Upper lobe of left lung (tissue), 6 donors: Measurements from ENCODE around the gene CCDC12. TPM values are rescaled to one million over a fixed set of nuclear protein-coding genes. Genes with fewer than 3 reads are reported as not detected.

Experiments used
- ATAC-seq, 2 donors: fragments of 200-7000 bp; cut with Tn5 transposase; one replicate each; pipeline ENCODE4 v1.9.1; 2022; ENCODE audit warnings: mild to moderate bottlenecking in 2 of 2, moderate library complexity in 2 of 2; ENCODE audit not compliant: low FRiP score in 2 of 2
- DNase-seq, 2 donors: peaks; one replicate each; pipeline ENCODE4 v3.0.0-alpha.2; 2019 to 2020
- H3K27ac ChIP-seq, 4 donors: fragments of 200-600 bp; sonication (generic); one replicate each; pipeline ENCODE4 v1.5.1; 2016 to 2019
- H3K27me3 ChIP-seq, 4 donors: fragments of 200-600 bp; sonication (generic); one replicate each; pipeline ENCODE4 v1.5.1; 2017 to 2019
- H3K36me3 ChIP-seq, 4 donors: fragments of 200-600 bp; sonication (generic); one replicate each; pipeline ENCODE4 v1.5.1; 2016 to 2019
- H3K4me1 ChIP-seq, 4 donors: fragments of 200-600 bp; sonication (generic); one replicate each; pipeline ENCODE4 v1.5.1; 2018 to 2019
- H3K4me3 ChIP-seq, 4 donors: fragments of 200-600 bp; sonication (generic); one replicate each; pipeline ENCODE4 v1.5.1; 2017 to 2019; ENCODE audit warnings: mild to moderate bottlenecking in 2 of 4, moderate library complexity in 1 of 4
- H3K9me3 ChIP-seq, 4 donors: fragments of 200-600 bp; sonication (generic); one replicate each; pipeline ENCODE4 v1.5.1; 2018 to 2019
- CTCF ChIP-seq, 6 experiments: fragments of 450-650 bp in 4 of 6; fragments of 200-600 bp in 2 of 6; sonication (generic) in 2 of 6; IDR thresholded peaks; one replicate each; pipeline ENCODE4 v1.5.1; 2016 to 2019; ENCODE audit warnings: antibody characterized with exemption in 6 of 6
- EP300 ChIP-seq, 4 donors: sonication (generic); formaldehyde crosslinking; IDR thresholded peaks; one replicate each; pipeline ENCODE4 v1.5.1; 2017; ENCODE audit warnings: antibody characterized with exemption in 4 of 4, control low read depth in 2 of 4
- POLR2A ChIP-seq, 4 donors: fragments of 450-650 bp; IDR thresholded peaks; one replicate each; pipeline ENCODE4 v1.5.1; 2016 to 2017; ENCODE audit warnings: antibody characterized with exemption in 4 of 4, mild to moderate bottlenecking in 2 of 4
- POLR2AphosphoS5 ChIP-seq, 2 donors: sonication (generic); formaldehyde crosslinking; IDR thresholded peaks; one replicate each; pipeline ENCODE4 v1.5.1; 2017; ENCODE audit warnings: antibody characterized with exemption in 2 of 2
- WGBS, 2 donors: methylation state at CpG; one replicate each; pipeline ENCODE4 v1.1.5; 2017 to 2018; 5-methylcytosine and 5-hydroxymethylcytosine counted together
- total RNA-seq, 6 donors: library from RNA; depleted of rRNA in 4 of 6; stranded (reverse); fragments of >200 nt in 4 of 6; gene quantifications; one replicate each; pipeline versions ENCODE4 v1.1.0 to v1.2.1, GENCODE V29; 2016 to 2021
- donor health status: DM: no; HTN: no; CAD: no; lungs with moderate emphysema.
- donor health status: DM: no; HTN: yes; CAD: no; lungs with severe emphysema.

The CCDC12 gene
- total RNA-seq, 6 donors from 2014 or later: 42.3 to 93.2 (median 69.8) TPM

GRCh38 chr3:46958467-46959160, 17.9 kb downstream of the CCDC12 start:
- TF ChIP-seq POLR2A (IDR thresholded peaks at IDR 0.05): no peak
- WGBS, 2 donors: 82 to 88% methylated on average over 6 to 9 of the region's 9 CpGs
- peaks cover 78 to 88% (median 82%) of the 10 kb centered on the region in 4 donors for H3K4me1 ChIP-seq
- H3K27ac ChIP-seq: peak overlapping the region; percentile 29 to 82 (median 74)
- no peak for ATAC-seq
- H3K27me3 ChIP-seq: no peaks in the 10 kb centered on the region
- H3K36me3 ChIP-seq: no peaks in the 10 kb centered on the region
- DNase-seq: no peak
- no peak overlapping the region for H3K4me3 ChIP-seq
- H3K9me3 ChIP-seq: no peaks in the 10 kb centered on the region

GRCh38 chr3:46957092-46957820, 19.3 kb downstream of the CCDC12 start:
- Histone ChIP-seq H3K9me3 (no peaks in the 10 kb centered on the region), H3K36me3 (no peaks in the 10 kb centered on the region), H3K4me1 (peaks cover 85 to 90% (median 87%) of the 10 kb centered on the region in 4 donors), H3K4me3 (no peak overlapping the region), H3K27ac (peak overlapping the region in 2 of 4 donors; percentile 34 to 49), H3K27me3 (no peaks in the 10 kb centered on the region)
- DNase-seq: no peak
- 63 to 80% methylated on average over 11 of the region's 11 CpGs for WGBS, 2 donors
- ATAC-seq: no peak
- TF ChIP-seq POLR2A (IDR thresholded peaks at IDR 0.05) (no peak), EP300 (IDR thresholded peaks at IDR 0.05) (no peak), CTCF (IDR thresholded peaks at IDR 0.05) (no peak), POLR2AphosphoS5 (IDR thresholded peaks at IDR 0.05) (no peak)

GRCh38 chr3:46955801-46956259, 20.7 kb downstream of the CCDC12 start:
- 62 to 68% methylated on average over 3 of the region's 3 CpGs for WGBS, 2 donors
- Histone ChIP-seq H3K4me1 (peaks cover 79 to 85% (median 84%) of the 10 kb centered on the region in 4 donors), H3K9me3 (no peaks in the 10 kb centered on the region), H3K4me3 (no peak overlapping the region), H3K36me3 (no peaks in the 10 kb centered on the region), H3K27me3 (no peaks in the 10 kb centered on the region), H3K27ac (peak overlapping the region in 3 of 4 donors; percentile 41 to 64 (median 49))
- TF ChIP-seq POLR2AphosphoS5 (IDR thresholded peaks at IDR 0.05) (no peak), EP300 (IDR thresholded peaks at IDR 0.05) (no peak), CTCF (IDR thresholded peaks at IDR 0.05) (no peak), POLR2A (IDR thresholded peaks at IDR 0.05) (no peak)
- ATAC-seq (no peak), DNase-seq (no peak)

GRCh38 chr3:46955157-46955556, 21.4 kb downstream of the CCDC12 start:
- Histone ChIP-seq H3K36me3 (no peaks in the 10 kb centered on the region), H3K27me3 (no peaks in the 10 kb centered on the region), H3K4me3 (no peak overlapping the region), H3K9me3 (no peaks in the 10 kb centered on the region), H3K4me1 (peaks cover 79 to 84% (median 83%) of the 10 kb centered on the region in 4 donors), H3K27ac (peak overlapping the region; percentile 24 to 64 (median 45))
- DNase-seq: no peak
- 78 to 85% methylated on average over 5 of the region's 5 CpGs for WGBS, 2 donors
- ATAC-seq: no peak
- TF ChIP-seq POLR2A (IDR thresholded peaks at IDR 0.05): no peak
- no peak for TF ChIP-seq POLR2AphosphoS5 (IDR thresholded peaks at IDR 0.05)
- no peak for TF ChIP-seq EP300 (IDR thresholded peaks at IDR 0.05)
- TF ChIP-seq CTCF (IDR thresholded peaks at IDR 0.05): no peak

- TF ChIP-seq POLR2AphosphoS5 (IDR thresholded peaks at IDR 0.05) (no peak), EP300 (IDR thresholded peaks at IDR 0.05) (no peak), POLR2A (IDR thresholded peaks at IDR 0.05) (no peak), CTCF (IDR thresholded peaks at IDR 0.05) (no peak)
- Histone ChIP-seq H3K4me1 (peaks cover 79 to 84% (median 83%) of the 10 kb centered on the region in 4 donors), H3K27ac (peak overlapping the region; percentile 31 to 59 (median 53)), H3K4me3 (no peak overlapping the region), H3K27me3 (no peaks in the 10 kb centered on the region), H3K9me3 (no peaks in the 10 kb centered on the region), H3K36me3 (no peaks in the 10 kb centered on the region)
- no peak for DNase-seq
- no peak for ATAC-seq
- WGBS, 2 donors: 80 to 87% methylated on average over 3 of the region's 3 CpGs
Measured at GRCh38 chr3:46954178-46954577, 22.4 kb downstream of the CCDC12 start.
